Measurements from ENCODE around the gene FHIT.

Gene FHIT

DNA sequence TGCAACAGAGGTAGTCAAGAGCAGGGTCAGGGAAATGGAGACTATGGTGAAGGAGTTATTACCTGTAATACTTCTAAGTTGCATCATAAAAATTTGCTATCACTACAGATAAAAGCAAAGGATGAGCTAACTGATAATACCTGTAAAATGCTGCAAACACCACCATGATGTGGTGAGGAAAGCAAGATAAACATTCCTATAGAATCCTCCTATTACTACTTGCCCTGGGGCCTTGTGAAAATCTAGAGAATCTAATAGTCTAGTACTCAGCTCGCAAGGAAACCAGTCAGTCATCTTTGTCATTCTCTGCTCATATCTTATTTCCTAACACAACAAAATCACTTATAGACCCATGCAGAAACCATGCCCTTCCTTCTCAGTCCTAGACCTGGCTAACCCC, 899.8 kb downstream of the FHIT start:
- Histone ChIP-seq H3F3A (ENCODE audit: insufficient read depth) (no peaks in the 10 kb centered on the region), H3K9ac (ENCODE audit: low read length) (no peak overlapping the region), H3K27ac (ENCODE audit: low read depth, low read length) (no peak overlapping the region)

DNA sequence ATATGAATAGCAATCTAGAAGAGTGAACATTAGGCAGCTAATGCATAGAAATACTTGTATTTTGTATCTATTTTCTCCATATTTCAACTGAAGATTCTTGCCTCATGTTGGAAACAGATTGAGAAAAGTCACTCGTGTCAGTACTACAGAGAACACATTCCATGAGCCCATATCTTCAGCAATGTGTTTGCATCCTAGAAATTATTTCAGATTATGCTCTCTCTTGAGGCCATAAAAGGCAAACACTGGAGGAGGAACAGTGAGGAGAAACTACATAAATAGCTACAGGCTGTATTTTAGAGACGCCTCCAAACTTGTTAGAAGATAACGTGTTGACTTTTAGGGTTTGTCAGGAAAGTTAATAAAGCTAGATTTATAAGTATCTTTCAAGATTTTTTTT, 906.9 kb downstream of the FHIT start:
- no peak overlapping the region for H2AFZ ChIP-seq (ENCODE audit: low read depth, low read length, severe bottlenecking)
- H3K4me3 ChIP-seq (ENCODE audit: insufficient read depth, low read length, poor library complexity, severe bottlenecking), result no peak overlapping the region
- H3K9ac ChIP-seq (ENCODE audit: low read length), result no peak overlapping the region
- no peaks in the 10 kb centered on the region for H3K79me2 ChIP-seq (ENCODE audit: insufficient read depth, low read length)
- no peaks in the 10 kb centered on the region for H4K20me1 ChIP-seq (ENCODE audit: low read depth, low read length)
- TF ChIP-seq EZH2phosphoT487 (conservative IDR thresholded peaks at IDR 0.05; ENCODE audit: low read length), result no peak
- TF ChIP-seq, protein P1, sequence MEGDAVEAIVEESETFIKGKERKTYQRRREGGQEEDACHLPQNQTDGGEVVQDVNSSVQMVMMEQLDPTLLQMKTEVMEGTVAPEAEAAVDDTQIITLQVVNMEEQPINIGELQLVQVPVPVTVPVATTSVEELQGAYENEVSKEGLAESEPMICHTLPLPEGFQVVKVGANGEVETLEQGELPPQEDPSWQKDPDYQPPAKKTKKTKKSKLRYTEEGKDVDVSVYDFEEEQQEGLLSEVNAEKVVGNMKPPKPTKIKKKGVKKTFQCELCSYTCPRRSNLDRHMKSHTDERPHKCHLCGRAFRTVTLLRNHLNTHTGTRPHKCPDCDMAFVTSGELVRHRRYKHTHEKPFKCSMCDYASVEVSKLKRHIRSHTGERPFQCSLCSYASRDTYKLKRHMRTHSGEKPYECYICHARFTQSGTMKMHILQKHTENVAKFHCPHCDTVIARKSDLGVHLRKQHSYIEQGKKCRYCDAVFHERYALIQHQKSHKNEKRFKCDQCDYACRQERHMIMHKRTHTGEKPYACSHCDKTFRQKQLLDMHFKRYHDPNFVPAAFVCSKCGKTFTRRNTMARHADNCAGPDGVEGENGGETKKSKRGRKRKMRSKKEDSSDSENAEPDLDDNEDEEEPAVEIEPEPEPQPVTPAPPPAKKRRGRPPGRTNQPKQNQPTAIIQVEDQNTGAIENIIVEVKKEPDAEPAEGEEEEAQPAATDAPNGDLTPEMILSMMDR (IDR thresholded peaks at IDR 0.05; ENCODE audit: insufficient read depth, low read length, poor library complexity, severe bottlenecking), result no peak
- H3K27ac ChIP-seq (ENCODE audit: low read depth, low read length), result no peak overlapping the region
- H3K9me3 ChIP-seq (ENCODE audit: insufficient read depth, low read length), result no peaks in the 10 kb centered on the region
- H3K27me3 ChIP-seq (ENCODE audit: low read length), result no peaks in the 10 kb centered on the region
- no peaks in the 10 kb centered on the region for H3K9me2 ChIP-seq (replicated peaks; ENCODE audit: insufficient read depth, low read length)
- H3K36me3 ChIP-seq (ENCODE audit: low read length), result no peaks in the 10 kb centered on the region
- H3F3A ChIP-seq (ENCODE audit: insufficient read depth), result no peaks in the 10 kb centered on the region
- no peak overlapping the region for H3K4me2 ChIP-seq (ENCODE audit: low read depth, low read length, poor library complexity, severe bottlenecking)

More for the DNA sequence above, 899.8 kb downstream of the FHIT start:
- H4K20me1 ChIP-seq (ENCODE audit: low read depth, low read length), result no peaks in the 10 kb centered on the region
- H3K4me3 ChIP-seq (ENCODE audit: insufficient read depth, low read length, poor library complexity, severe bottlenecking), result no peak overlapping the region
- no peak for TF ChIP-seq EZH2phosphoT487 (conservative IDR thresholded peaks at IDR 0.05; ENCODE audit: low read length)
- TF ChIP-seq, protein P1 (IDR thresholded peaks at IDR 0.05; ENCODE audit: insufficient read depth, low read length, poor library complexity, severe bottlenecking), result no peak
- no peaks in the 10 kb centered on the region for H3K79me2 ChIP-seq (ENCODE audit: insufficient read depth, low read length)
- H3K9me3 ChIP-seq (ENCODE audit: insufficient read depth, low read length), result no peaks in the 10 kb centered on the region
- no peaks in the 10 kb centered on the region for H3K36me3 ChIP-seq (ENCODE audit: low read length)
- no peak overlapping the region for H3K4me2 ChIP-seq (ENCODE audit: low read depth, low read length, poor library complexity, severe bottlenecking)
- no peak overlapping the region for H2AFZ ChIP-seq (ENCODE audit: low read depth, low read length, severe bottlenecking)
- H3K27me3 ChIP-seq (ENCODE audit: low read length), result no peaks in the 10 kb centered on the region
- no peaks in the 10 kb centered on the region for H3K9me2 ChIP-seq (replicated peaks; ENCODE audit: insufficient read depth, low read length)

DNA sequence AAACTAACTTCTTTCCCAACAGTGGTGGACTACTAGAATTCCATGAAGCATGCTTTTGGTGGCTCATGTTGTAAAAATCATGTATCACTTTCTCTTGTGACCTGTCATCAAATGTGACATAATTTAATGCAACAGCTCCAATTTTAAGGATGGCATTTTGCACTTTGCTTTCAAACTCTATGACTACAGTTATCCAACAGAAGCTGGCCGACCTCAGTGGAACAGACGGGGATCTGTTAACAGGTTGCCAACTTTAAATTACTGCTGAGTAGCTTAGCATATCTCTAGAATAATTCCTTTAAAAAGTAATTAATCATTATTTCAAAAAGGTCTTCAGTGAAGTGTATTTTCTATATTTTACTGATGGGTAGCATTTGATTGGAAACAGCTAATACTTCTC, 907.4 kb downstream of the FHIT start:
- Histone ChIP-seq H3K9me3 (ENCODE audit: insufficient read depth, low read length) (no peaks in the 10 kb centered on the region), H3K9ac (ENCODE audit: low read length) (no peak overlapping the region), H4K20me1 (ENCODE audit: low read depth, low read length) (no peaks in the 10 kb centered on the region), H3K79me2 (ENCODE audit: insufficient read depth, low read length) (no peaks in the 10 kb centered on the region), H3K4me3 (ENCODE audit: insufficient read depth, low read length, poor library complexity, severe bottlenecking) (no peak overlapping the region), H3K4me2 (ENCODE audit: low read depth, low read length, poor library complexity, severe bottlenecking) (no peak overlapping the region), H3K9me2 (replicated peaks; ENCODE audit: insufficient read depth, low read length) (no peaks in the 10 kb centered on the region), H3K27ac (ENCODE audit: low read depth, low read length) (no peak overlapping the region), H3F3A (ENCODE audit: insufficient read depth) (no peaks in the 10 kb centered on the region), H3K27me3 (ENCODE audit: low read length) (no peaks in the 10 kb centered on the region), H3K36me3 (ENCODE audit: low read length) (no peaks in the 10 kb centered on the region), H2AFZ (ENCODE audit: low read depth, low read length, severe bottlenecking) (no peak overlapping the region)
- TF ChIP-seq EZH2phosphoT487 (conservative IDR thresholded peaks at IDR 0.05; ENCODE audit: low read length), result no peak
- TF ChIP-seq, protein P1 (IDR thresholded peaks at IDR 0.05; ENCODE audit: insufficient read depth, low read length, poor library complexity, severe bottlenecking), result no peak
